H9 (cell line): ENCODE measurements around the gene TMEM120A. TPM values are rescaled to one million over a fixed set of nuclear protein-coding genes. Genes with fewer than 3 reads are reported as not detected.

Experiments used
- DNase-seq: peaks from one replicate; pipeline ENCODE4 v3.0.0-alpha.2; 2017
- H2AFZ ChIP-seq: one replicate; pipeline ENCODE4 v1.6.1; 2013; ENCODE audit warnings: mild to moderate bottlenecking, low read length, control low read depth, moderate library complexity
- H2AK5ac ChIP-seq: 2 replicates; pipeline ENCODE4 v1.6.1; 2013; ENCODE audit warnings: low read length, control low read depth, mixed read lengths; ENCODE audit not compliant: insufficient read length
- H2BK120ac ChIP-seq: one replicate; pipeline ENCODE4 v1.6.1; 2013; ENCODE audit warnings: low read depth, mild to moderate bottlenecking, low read length, control low read depth, inconsistent platforms; ENCODE audit not compliant: poor library complexity, severe bottlenecking
- H2BK12ac ChIP-seq: 2 replicates; pipeline ENCODE4 v1.6.1; 2013; ENCODE audit warnings: low read length, control low read depth, mixed read lengths, low read depth; ENCODE audit not compliant: insufficient read length
- H2BK15ac ChIP-seq: 2 replicates; pipeline ENCODE4 v1.6.1; 2013; ENCODE audit warnings: low read depth, low read length, control low read depth
- H2BK20ac ChIP-seq: one replicate; pipeline ENCODE4 v1.6.1; 2013; ENCODE audit warnings: low read depth, mild to moderate bottlenecking, low read length, control low read depth, inconsistent platforms; ENCODE audit not compliant: poor library complexity, severe bottlenecking
- H2BK5ac ChIP-seq: 2 replicates; pipeline ENCODE4 v1.6.1; 2013; ENCODE audit warnings: low read length, control low read depth, mixed read lengths; ENCODE audit not compliant: insufficient read length
- H3K14ac ChIP-seq: 2 replicates; pipeline ENCODE4 v1.6.1; 2013; ENCODE audit warnings: low read length, control low read depth; ENCODE audit not compliant: insufficient read depth
- H3K18ac ChIP-seq: 2 replicates; pipeline ENCODE4 v1.6.1; 2013; ENCODE audit warnings: low read depth, mild to moderate bottlenecking, mixed read lengths, low read length, control low read depth; ENCODE audit not compliant: insufficient read length
- H3K23ac ChIP-seq: 2 replicates; pipeline ENCODE4 v1.6.1; 2013; ENCODE audit warnings: low read length, control low read depth, mixed read lengths, low read depth; ENCODE audit not compliant: insufficient read length
- H3K23me2 ChIP-seq: 2 replicates; pipeline ENCODE4 v1.6.1; 2013; ENCODE audit warnings: low read depth, mild to moderate bottlenecking, mixed read lengths, low read length, control low read depth; ENCODE audit not compliant: insufficient read length, poor library complexity, severe bottlenecking
- H3K27ac ChIP-seq: 2 replicates; pipeline ENCODE4 v1.5.1; 2013; ENCODE audit warnings: low read length, control low read depth, mixed read lengths, low read depth; ENCODE audit not compliant: insufficient read length
- H3K27me3 ChIP-seq: 2 replicates; pipeline ENCODE4 v1.6.1; 2013; ENCODE audit warnings: low read length, control low read depth, inconsistent platforms; ENCODE audit not compliant: insufficient read depth
- H3K4ac ChIP-seq: 2 replicates; pipeline ENCODE4 v1.6.1; 2013; ENCODE audit warnings: low read depth, mild to moderate bottlenecking, control low read depth, inconsistent platforms, low read length, moderate library complexity
- H3K4me1 ChIP-seq: 2 replicates; pipeline ENCODE4 v1.6.1; 2013; ENCODE audit warnings: low read length, control low read depth, inconsistent platforms; ENCODE audit not compliant: insufficient read depth
- H3K4me2 ChIP-seq: 2 replicates; pipeline ENCODE4 v1.6.1; 2013; ENCODE audit warnings: low read length, control low read depth, mixed read lengths; ENCODE audit not compliant: insufficient read length, insufficient read depth
- H3K56ac ChIP-seq: 2 replicates; pipeline ENCODE4 v1.6.1; 2013; ENCODE audit warnings: low read depth, mild to moderate bottlenecking, mixed read lengths, low read length, control low read depth; ENCODE audit not compliant: insufficient read length
- H3K79me1 ChIP-seq: 2 replicates; pipeline ENCODE4 v1.6.1; 2013; ENCODE audit warnings: low read depth, mild to moderate bottlenecking, moderate library complexity, low read length, control low read depth, inconsistent platforms; ENCODE audit not compliant: insufficient read depth, poor library complexity, severe bottlenecking
- H3K79me2 ChIP-seq: 2 replicates; pipeline ENCODE4 v1.6.1; 2013; ENCODE audit warnings: low read length, control low read depth, inconsistent platforms; ENCODE audit not compliant: insufficient read depth
- H3K9ac ChIP-seq: 2 replicates; pipeline ENCODE4 v1.6.1; 2013; ENCODE audit warnings: low read length, control low read depth, mixed read lengths; ENCODE audit not compliant: insufficient read length; ENCODE audit errors: extremely low read depth
- H3K9me3 ChIP-seq: one replicate; pipeline ENCODE4 v1.6.1; 2013; ENCODE audit warnings: low read depth, low read length, inconsistent platforms; ENCODE audit not compliant: control insufficient read depth
- H3T11ph ChIP-seq: one replicate; pipeline ENCODE4 v1.6.1; 2013; ENCODE audit warnings: mild to moderate bottlenecking, low read length, control low read depth, inconsistent platforms
- H4K20me1 ChIP-seq: one replicate; pipeline ENCODE4 v1.6.1; 2013; ENCODE audit not compliant: control insufficient read depth, insufficient read length, insufficient read depth
- H4K5ac ChIP-seq: 2 replicates; pipeline ENCODE4 v1.6.1; 2013; ENCODE audit warnings: low read depth, mild to moderate bottlenecking, mixed read lengths, low read length, control low read depth; ENCODE audit not compliant: insufficient read length
- H4K8ac ChIP-seq: replicated peaks from 2 replicates; pipeline ENCODE4 v1.6.1; 2013; ENCODE audit warnings: low read length, control low read depth, mixed read lengths, low read depth; ENCODE audit not compliant: insufficient read length
- H4K91ac ChIP-seq: 2 replicates; pipeline ENCODE4 v1.6.1; 2013; ENCODE audit warnings: low read depth, mild to moderate bottlenecking, moderate library complexity, mixed read lengths, low read length, control low read depth; ENCODE audit not compliant: insufficient read length
- H3K27ac Mint-ChIP-seq, 3 experiments: 2 replicates in 2 of 3; 3 replicates in 1 of 3; pipeline ENCODE4 v1.8.0; 2020 to 2021; ENCODE audit warnings: mixed read lengths in 3 of 3, mild to moderate bottlenecking in 1 of 3, moderate library complexity in 1 of 3
- H3K27me3 Mint-ChIP-seq: 2 replicates; pipeline ENCODE4 v1.8.0; 2021; ENCODE audit warnings: low read depth, mild to moderate bottlenecking, moderate library complexity, mixed read lengths
- H3K36me3 Mint-ChIP-seq, 3 experiments: 2 replicates in 2 of 3; 3 replicates in 1 of 3; pipeline ENCODE4 v1.8.0; 2020 to 2021; ENCODE audit warnings: low read depth in 3 of 3, mixed read lengths in 3 of 3; ENCODE audit not compliant: insufficient read depth in 1 of 3
- H3K4me1 Mint-ChIP-seq, 2 experiments: 2 replicates each; pipeline ENCODE4 v1.8.0; 2020; ENCODE audit warnings: mixed read lengths in 2 of 2
- H3K4me3 Mint-ChIP-seq, 2 experiments: 2 replicates in 1 of 2; 3 replicates in 1 of 2; pipeline ENCODE4 v1.8.0; 2020 to 2021; ENCODE audit warnings: mild to moderate bottlenecking in 2 of 2, mixed read lengths in 2 of 2, moderate library complexity in 1 of 2
- H3K9me3 Mint-ChIP-seq, 2 experiments: 2 replicates in 1 of 2; 3 replicates in 1 of 2; pipeline ENCODE4 v1.8.0; 2020; ENCODE audit warnings: mild to moderate bottlenecking in 2 of 2, mixed read lengths in 2 of 2, moderate library complexity in 1 of 2
- CTCF ChIP-seq: fragments of 200-600 bp; sonication (generic); conservative IDR thresholded peaks from 3 replicates; pipeline ENCODE4 v1.8.0; 2021; ENCODE audit warnings: antibody characterized with exemption, mild to moderate bottlenecking
- WGBS: extraction: QIAGEN DNeasy Blood & Tissue Kit; methylation state at CpG from one replicate; pipeline ENCODE4 v1.1.7; 2013; ENCODE audit warnings: missing lambda C conversion rate, low lambda C conversion rate, mixed read lengths; ENCODE audit not compliant: insufficient read length; ENCODE audit errors: extremely low coverage; 5-methylcytosine and 5-hydroxymethylcytosine counted together
- total RNA-seq: library from RNA; stranded (reverse); gene quantifications from 2 replicates; pipeline ENCODE4 v1.2.1, GENCODE V29; 2021

TMEM120A gene
- total RNA-seq, 1 experiment from 2014 or later: 30.0 TPM

- Mint-ChIP-seq H3K9me3 (no peaks in the 10 kb centered on the region), H3K27me3 (no peaks in the 10 kb centered on the region), H3K4me3 (no peak overlapping the region), H3K27ac (no peak overlapping the region), H3K36me3 (peaks cover 17 to 39% (median 23%) of the 10 kb centered on the region in 3 experiments; a peak in 6 of 7 replicates), H3K4me1 (no peaks in the 10 kb centered on the region)
- no peak overlapping the region for H2AK5ac ChIP-seq
- no peaks in the 10 kb centered on the region for H3K4me1 ChIP-seq
- H3K4me2 ChIP-seq: no peak overlapping the region
- no peaks in the 10 kb centered on the region for H3K23me2 ChIP-seq
- H3K14ac ChIP-seq: no peak overlapping the region
- no peak overlapping the region for H2BK20ac ChIP-seq
- H3K9me3 ChIP-seq: no peaks in the 10 kb centered on the region
- H2BK12ac ChIP-seq: no peak overlapping the region
- no peak overlapping the region for H2BK5ac ChIP-seq
- no peak for DNase-seq
- no peaks in the 10 kb centered on the region for H4K20me1 ChIP-seq
- no peak overlapping the region for H3K23ac ChIP-seq
- no peaks in the 10 kb centered on the region for H3K27me3 ChIP-seq
- no peak overlapping the region for H3T11ph ChIP-seq
- TF ChIP-seq CTCF: no peak
- H4K91ac ChIP-seq: no peak overlapping the region
- H4K5ac ChIP-seq: no peak overlapping the region
- no peaks in the 10 kb centered on the region for H3K79me1 ChIP-seq
- H3K18ac ChIP-seq: no peak overlapping the region
- no peak overlapping the region for H3K9ac ChIP-seq
- no peak overlapping the region for H3K56ac ChIP-seq
- H2AFZ ChIP-seq: no peak overlapping the region
- WGBS: 91% methylated on average over 3 of the region's 13 CpGs
- H3K27ac ChIP-seq: no peak overlapping the region
- no peak overlapping the region for H2BK120ac ChIP-seq
- H4K8ac ChIP-seq: no peak overlapping the region
- no peak overlapping the region for H2BK15ac ChIP-seq
- H3K79me2 ChIP-seq: no peaks in the 10 kb centered on the region
- no peak overlapping the region for H3K4ac ChIP-seq
These were observed 22.0 kb upstream of the TMEM120A start for GRCh38 chr7:76016191-76016947.
